ENCODE results near the gene A2M.

- no peak for TF ChIP-seq POLR2A (IDR thresholded peaks at IDR 0.05; ENCODE audit: low read length)
- TF ChIP-seq GATA1 (IDR thresholded peaks at IDR 0.05; ENCODE audit: low read depth, low read length): no peak
Measured at GRCh38 chr12:9109737-9110491, 5.8 kb downstream of the A2M start.
